Tibial nerve (tissue), 4 donors: ENCODE measurements around the gene CCDC88C. TPM values are rescaled to one million over a fixed set of nuclear protein-coding genes. Genes with fewer than 3 reads are reported as not detected.

Source experiments
- DNase-seq, 2 donors: peaks; one replicate each; pipeline ENCODE4 v3.0.0-alpha.2; 2019; ENCODE audit warnings: low spot score in 2 of 2
- H3K27ac ChIP-seq, 4 donors: fragments of 200-600 bp; sonication (generic) in 3 of 4; one replicate each; pipeline ENCODE4 v1.5.1; 2017 to 2019; ENCODE audit warnings: mild to moderate bottlenecking in 1 of 4
- H3K27me3 ChIP-seq, 2 donors: fragments of 200-600 bp; sonication (generic) in 1 of 2; one replicate each; pipeline versions ENCODE4 v1.5.1 to v1.6.0; 2017 to 2019
- H3K36me3 ChIP-seq, 3 donors: fragments of 200-600 bp; sonication (generic); one replicate each; pipeline ENCODE4 v1.5.1; 2018 to 2019
- H3K4me1 ChIP-seq, 4 donors: fragments of 200-600 bp; sonication (generic) in 3 of 4; one replicate each; pipeline ENCODE4 v1.5.1; 2017 to 2019
- H3K4me3 ChIP-seq, 4 donors: fragments of 200-600 bp; sonication (generic) in 3 of 4; one replicate each; pipeline ENCODE4 v1.5.1; 2017 to 2019; ENCODE audit warnings: mild to moderate bottlenecking in 1 of 4, moderate library complexity in 1 of 4
- H3K9me3 ChIP-seq, 4 donors: fragments of 200-600 bp; sonication (generic) in 3 of 4; one replicate each; pipeline ENCODE4 v1.5.1; 2017 to 2019
- CTCF ChIP-seq, 5 experiments: fragments of 200-600 bp in 3 of 5; fragments of 450-650 bp in 2 of 5; sonication (generic) in 3 of 5; IDR thresholded peaks; one replicate each; pipeline ENCODE4 v1.5.1; 2016 to 2019; ENCODE audit warnings: antibody characterized with exemption in 5 of 5, mild to moderate bottlenecking in 3 of 5, moderate library complexity in 2 of 5
- EP300 ChIP-seq, 2 donors: sonication (generic); formaldehyde crosslinking; IDR thresholded peaks; one replicate each; pipeline ENCODE4 v1.6.1; 2017; ENCODE audit warnings: antibody characterized with exemption in 2 of 2, mild to moderate bottlenecking in 1 of 2
- POLR2A ChIP-seq, 2 donors: fragments of 450-650 bp; IDR thresholded peaks; one replicate each; pipeline ENCODE4 v1.6.1; 2017; ENCODE audit warnings: antibody characterized with exemption in 2 of 2, mild to moderate bottlenecking in 2 of 2, moderate library complexity in 2 of 2
- WGBS, 2 donors: methylation state at CpG; one replicate each; pipeline ENCODE4 v1.1.5; 2018; 5-methylcytosine and 5-hydroxymethylcytosine counted together
- total RNA-seq, 4 donors: library from RNA; depleted of rRNA; stranded (reverse); fragments of >200 nt; gene quantifications; one replicate each; pipeline ENCODE4 v1.1.0, GENCODE V29; 2016

The CCDC88C gene
- total RNA-seq, 4 donors from 2014 or later: 3.6 to 12.6 (median 6.8) TPM

GRCh38 chr14:91238661-91239060 is 179.0 kb downstream of the CCDC88C start:
- TF ChIP-seq CTCF (IDR thresholded peaks at IDR 0.05): no peak
- no peak for TF ChIP-seq POLR2A (IDR thresholded peaks at IDR 0.05)
- no peak for TF ChIP-seq EP300 (IDR thresholded peaks at IDR 0.05)
- no peaks in the 10 kb centered on the region for H3K36me3 ChIP-seq
- H3K4me3 ChIP-seq: no peak overlapping the region
- WGBS, 2 donors: 74 to 82% methylated on average over 8 of the region's 8 CpGs
- H3K27me3 ChIP-seq: no peaks in the 10 kb centered on the region
- DNase-seq: no peak
- no peak overlapping the region for H3K27ac ChIP-seq
- H3K9me3 ChIP-seq: peaks cover 0 to 25% (median 0%) of the 10 kb centered on the region in 4 donors
- peaks cover 0 to 14% (median 0%) of the 10 kb centered on the region in 4 donors for H3K4me1 ChIP-seq

GRCh38 chr14:91238085-91238484 is 179.5 kb downstream of the CCDC88C start:
- no peak for DNase-seq
- WGBS, 2 donors: 71 to 74% methylated on average over 4 of the region's 4 CpGs
- Histone ChIP-seq H3K4me3 (no peak overlapping the region), H3K27ac (no peak overlapping the region), H3K9me3 (peaks cover 0 to 31% (median 0%) of the 10 kb centered on the region in 4 donors), H3K4me1 (peaks cover 0 to 8% (median 0%) of the 10 kb centered on the region in 4 donors), H3K27me3 (no peaks in the 10 kb centered on the region), H3K36me3 (no peaks in the 10 kb centered on the region)
- no peak for TF ChIP-seq EP300 (IDR thresholded peaks at IDR 0.05)
- TF ChIP-seq POLR2A (IDR thresholded peaks at IDR 0.05): no peak
- no peak for TF ChIP-seq CTCF (IDR thresholded peaks at IDR 0.05)

- no peaks in the 10 kb centered on the region for H3K27me3 ChIP-seq
- TF ChIP-seq POLR2A (IDR thresholded peaks at IDR 0.05) (no peak), EP300 (IDR thresholded peaks at IDR 0.05) (no peak), CTCF (IDR thresholded peaks at IDR 0.05) (no peak)
- 86 to 90% methylated on average over 7 of the region's 7 CpGs for WGBS, 2 donors
- H3K4me3 ChIP-seq: no peak overlapping the region
- H3K4me1 ChIP-seq: peaks cover 0 to 2% (median 0%) of the 10 kb centered on the region in 4 donors
- no peak for DNase-seq
- H3K27ac ChIP-seq: no peak overlapping the region
- no peaks in the 10 kb centered on the region for H3K36me3 ChIP-seq
- H3K9me3 ChIP-seq: peaks cover 0 to 36% (median 0%) of the 10 kb centered on the region in 4 donors
Observed at GRCh38 chr14:91237219-91237618, 180.4 kb downstream of the CCDC88C start.

DNA sequence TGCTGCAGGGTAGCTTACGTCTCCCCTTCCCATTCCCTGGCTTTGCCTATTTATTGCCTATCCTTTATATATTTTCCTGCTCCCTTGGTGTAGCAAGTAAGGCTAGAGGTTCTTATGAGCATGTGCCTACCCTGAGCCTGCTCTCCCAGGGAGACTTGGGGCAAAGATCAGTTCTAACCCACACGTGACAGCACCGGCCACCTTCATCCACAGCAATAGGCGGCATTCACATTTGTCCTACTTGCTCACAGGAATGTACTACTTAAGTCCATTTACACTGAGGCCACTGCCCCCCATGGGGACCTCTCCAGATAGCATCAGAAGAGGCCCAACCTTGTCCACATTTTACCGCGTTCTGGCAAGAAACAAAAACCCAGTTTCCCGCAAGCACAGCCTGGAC is 181.8 kb downstream of the CCDC88C start:
- Histone ChIP-seq H3K36me3 (peaks cover 0 to 4% (median 0%) of the 10 kb centered on the region in 3 donors), H3K4me1 (no peaks in the 10 kb centered on the region), H3K4me3 (no peak overlapping the region), H3K9me3 (peaks cover 0 to 44% (median 1%) of the 10 kb centered on the region in 4 donors), H3K27ac (no peak overlapping the region), H3K27me3 (no peaks in the 10 kb centered on the region)
- WGBS, 2 donors: 91% methylated on average over 7 of the region's 7 CpGs
- DNase-seq: no peak
- TF ChIP-seq POLR2A (IDR thresholded peaks at IDR 0.05) (no peak), CTCF (IDR thresholded peaks at IDR 0.05) (no peak), EP300 (IDR thresholded peaks at IDR 0.05) (no peak)

DNA sequence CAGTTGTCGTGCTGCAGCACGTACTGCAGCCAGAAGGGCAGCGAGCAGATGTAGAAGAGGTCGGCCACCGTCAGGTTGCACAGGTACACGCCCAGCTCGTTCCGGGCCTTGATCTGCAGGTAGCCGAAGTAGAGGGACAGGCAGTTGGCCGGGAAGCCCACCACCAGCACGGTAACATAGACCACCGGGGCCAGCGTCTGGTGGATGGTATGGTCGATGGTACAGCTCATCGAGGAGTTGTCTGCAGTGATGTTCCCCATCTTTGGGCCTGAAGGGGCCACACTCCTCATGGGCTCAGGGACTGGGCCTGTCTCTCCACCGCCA is 182.9 kb downstream of the CCDC88C start:
- H3K27me3 ChIP-seq: no peaks in the 10 kb centered on the region
- H3K4me3 ChIP-seq: no peak overlapping the region
- WGBS, 2 donors: 96 to 98% methylated on average over 16 of the region's 16 CpGs
- H3K4me1 ChIP-seq: no peaks in the 10 kb centered on the region
- DNase-seq: no peak
- H3K27ac ChIP-seq: no peak overlapping the region
- peaks cover 0 to 15% (median 0%) of the 10 kb centered on the region in 3 donors for H3K36me3 ChIP-seq
- H3K9me3 ChIP-seq: peaks cover 0 to 47% (median 2%) of the 10 kb centered on the region in 4 donors
- TF ChIP-seq CTCF (IDR thresholded peaks at IDR 0.05) (no peak), EP300 (IDR thresholded peaks at IDR 0.05) (no peak), POLR2A (IDR thresholded peaks at IDR 0.05) (no peak)
